HG03520 (cell line): ENCODE results near the gene GNA12.

Experiments
- ATAC-seq: cut with Tn5 transposase; IDR thresholded peaks from one replicate; pipeline ENCODE4 v1.9.1; 2021; ENCODE audit warnings: mild to moderate bottlenecking, moderate library complexity; ENCODE audit not compliant: unreplicated experiment

The GNA12 gene

GRCh38 chr7:2819161-2819953 is 24.8 kb downstream of the GNA12 start:
- no peak for ATAC-seq

- no peak for ATAC-seq
Measured at GRCh38 chr7:2818653-2819052, 25.5 kb downstream of the GNA12 start.

GRCh38 chr7:2818121-2818520 is 26.0 kb downstream of the GNA12 start:
- ATAC-seq = no peak

- ATAC-seq = no peak
Measured at GRCh38 chr7:2817456-2817855, 26.7 kb downstream of the GNA12 start.

GRCh38 chr7:2815875-2816245 is 28.2 kb downstream of the GNA12 start:
- no peak for ATAC-seq

- no peak for ATAC-seq
Measured at GRCh38 chr7:2814946-2815874, 28.9 kb downstream of the GNA12 start.

GRCh38 chr7:2814186-2814945 is 29.7 kb downstream of the GNA12 start:
- ATAC-seq = no peak

GRCh38 chr7:2813350-2814185 is 30.5 kb downstream of the GNA12 start:
- ATAC-seq = no peak

- no peak for ATAC-seq
Measured at GRCh38 chr7:2812831-2813230, 31.3 kb downstream of the GNA12 start.

- no peak for ATAC-seq
Measured at GRCh38 chr7:2812114-2812487, 32.0 kb downstream of the GNA12 start.

GRCh38 chr7:2811476-2812113 is 32.5 kb downstream of the GNA12 start:
- ATAC-seq = no peak

GRCh38 chr7:2810682-2811415 is 33.3 kb downstream of the GNA12 start:
- ATAC-seq = no peak

- ATAC-seq = no peak
Measured at GRCh38 chr7:2809903-2810625, 34.0 kb downstream of the GNA12 start.

GRCh38 chr7:2808891-2809665 is 35.0 kb downstream of the GNA12 start:
- ATAC-seq = peak; percentile 67

- no peak for ATAC-seq
Measured at GRCh38 chr7:2807845-2808772, 36.0 kb downstream of the GNA12 start.

- no peak for ATAC-seq
Measured at GRCh38 chr7:2807460-2807844, 36.7 kb downstream of the GNA12 start.

- ATAC-seq = no peak
Measured at GRCh38 chr7:2806571-2806970, 37.5 kb downstream of the GNA12 start.
